ENCODE data around the gene CRYBA4.

DNA sequence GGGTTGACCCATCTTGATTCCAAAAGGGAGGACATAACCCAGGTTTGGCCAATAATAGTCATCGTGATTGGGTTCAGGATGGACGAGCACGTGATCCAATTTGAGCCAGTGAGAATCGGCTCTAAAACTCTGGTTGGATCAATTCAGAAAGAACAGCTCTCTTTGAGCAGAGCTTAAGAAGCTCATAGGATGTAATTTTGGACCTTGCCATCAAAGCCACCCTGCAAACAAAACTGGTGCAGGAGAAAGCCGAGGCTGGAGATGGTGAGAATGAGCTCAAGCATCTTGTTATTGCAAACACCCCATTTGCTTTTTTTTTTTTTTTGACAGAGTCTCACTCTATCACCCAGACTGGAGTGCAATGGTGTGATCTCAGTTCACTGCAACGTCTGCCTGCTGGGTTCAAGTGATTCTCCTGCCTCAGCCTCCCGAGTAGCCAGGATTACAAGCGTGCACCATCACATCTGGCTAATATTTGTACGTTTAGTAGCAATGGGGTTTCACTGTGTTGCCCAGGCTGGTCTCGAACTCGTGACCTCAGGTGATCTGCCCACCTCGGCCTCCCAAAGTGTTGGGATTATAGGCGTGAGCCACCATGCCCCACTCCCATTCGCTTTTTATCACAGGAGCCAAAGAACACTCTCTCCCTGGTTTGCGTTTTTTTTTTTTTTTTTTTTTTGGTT, 21.8 kb downstream of the CRYBA4 start:
- TF ChIP-seq EZH2 (IDR thresholded peaks at IDR 0.05; ENCODE audit: low read length, unreplicated experiment) = no peak
- TF ChIP-seq, protein P1, sequence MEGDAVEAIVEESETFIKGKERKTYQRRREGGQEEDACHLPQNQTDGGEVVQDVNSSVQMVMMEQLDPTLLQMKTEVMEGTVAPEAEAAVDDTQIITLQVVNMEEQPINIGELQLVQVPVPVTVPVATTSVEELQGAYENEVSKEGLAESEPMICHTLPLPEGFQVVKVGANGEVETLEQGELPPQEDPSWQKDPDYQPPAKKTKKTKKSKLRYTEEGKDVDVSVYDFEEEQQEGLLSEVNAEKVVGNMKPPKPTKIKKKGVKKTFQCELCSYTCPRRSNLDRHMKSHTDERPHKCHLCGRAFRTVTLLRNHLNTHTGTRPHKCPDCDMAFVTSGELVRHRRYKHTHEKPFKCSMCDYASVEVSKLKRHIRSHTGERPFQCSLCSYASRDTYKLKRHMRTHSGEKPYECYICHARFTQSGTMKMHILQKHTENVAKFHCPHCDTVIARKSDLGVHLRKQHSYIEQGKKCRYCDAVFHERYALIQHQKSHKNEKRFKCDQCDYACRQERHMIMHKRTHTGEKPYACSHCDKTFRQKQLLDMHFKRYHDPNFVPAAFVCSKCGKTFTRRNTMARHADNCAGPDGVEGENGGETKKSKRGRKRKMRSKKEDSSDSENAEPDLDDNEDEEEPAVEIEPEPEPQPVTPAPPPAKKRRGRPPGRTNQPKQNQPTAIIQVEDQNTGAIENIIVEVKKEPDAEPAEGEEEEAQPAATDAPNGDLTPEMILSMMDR (conservative IDR thresholded peaks at IDR 0.05; ENCODE audit: low read depth, low read length) = no peak

All from PC-3 (cell line).